ENCODE results near the gene OSGIN1.

Gene OSGIN1

GRCh38 chr16:83953796-83954576 is 946 bp downstream of the OSGIN1 start:
- Histone ChIP-seq H4K20me1 (ENCODE audit: insufficient read depth, low read length) (no peaks in the 10 kb centered on the region), H3K27me3 (ENCODE audit: insufficient read depth, low read length, poor library complexity) (peaks cover 7% of the 10 kb centered on the region), H2AFZ (ENCODE audit: low read depth, low read length) (no peak overlapping the region), H3K9me3 (ENCODE audit: insufficient read depth, low read length, severe bottlenecking) (no peaks in the 10 kb centered on the region), H3K4me1 (ENCODE audit: insufficient read depth, low read length) (peaks cover 11% of the 10 kb centered on the region), H3K36me3 (ENCODE audit: insufficient read depth, low read length) (no peaks in the 10 kb centered on the region), H3K79me2 (ENCODE audit: insufficient read depth, low read length) (no peaks in the 10 kb centered on the region), H3K4me3 (ENCODE audit: low read depth in 1 of 2, low read length in 2 of 2) (no peak overlapping the region), H3K9ac (ENCODE audit: low read depth, low read length) (no peak overlapping the region), H3K27ac (ENCODE audit: low read length) (no peak overlapping the region), H3K4me2 (ENCODE audit: insufficient read depth, low read length) (no peak overlapping the region)
- DNase-seq (peak; percentile 37), ATAC-seq (ENCODE audit: insufficient read depth, low read depth) (peak; percentile 54)
- TF ChIP-seq CTCF (IDR thresholded peaks at IDR 0.05; ENCODE audit: borderline replicate concordance, extremely low read depth, low read length, poor library complexity, severe bottlenecking): peak; percentile 62
- no peak for TF ChIP-seq EZH2 (IDR thresholded peaks at IDR 0.05; ENCODE audit: borderline replicate concordance, low read depth, low read length, severe bottlenecking)

GRCh38 chr16:83954577-83955016 is 1.6 kb downstream of the OSGIN1 start:
- no peak overlapping the region for H3K27ac ChIP-seq (ENCODE audit: low read length)
- no peak overlapping the region for H3K9ac ChIP-seq (ENCODE audit: low read depth, low read length)
- H3K79me2 ChIP-seq (ENCODE audit: insufficient read depth, low read length): no peaks in the 10 kb centered on the region
- H3K4me3 ChIP-seq (ENCODE audit: low read depth in 1 of 2, low read length in 2 of 2): no peak overlapping the region
- H3K4me1 ChIP-seq (ENCODE audit: insufficient read depth, low read length): peaks cover 11% of the 10 kb centered on the region
- peaks cover 7% of the 10 kb centered on the region for H3K27me3 ChIP-seq (ENCODE audit: insufficient read depth, low read length, poor library complexity)
- no peak overlapping the region for H3K4me2 ChIP-seq (ENCODE audit: insufficient read depth, low read length)
- TF ChIP-seq EZH2 (IDR thresholded peaks at IDR 0.05; ENCODE audit: borderline replicate concordance, low read depth, low read length, severe bottlenecking) (no peak), CTCF (IDR thresholded peaks at IDR 0.05; ENCODE audit: borderline replicate concordance, extremely low read depth, low read length, poor library complexity, severe bottlenecking) (no peak)
- H4K20me1 ChIP-seq (ENCODE audit: insufficient read depth, low read length): no peaks in the 10 kb centered on the region
- DNase-seq (no peak), ATAC-seq (ENCODE audit: insufficient read depth, low read depth) (no peak)
- H2AFZ ChIP-seq (ENCODE audit: low read depth, low read length): no peak overlapping the region
- no peaks in the 10 kb centered on the region for H3K36me3 ChIP-seq (ENCODE audit: insufficient read depth, low read length)
- H3K9me3 ChIP-seq (ENCODE audit: insufficient read depth, low read length, severe bottlenecking): no peaks in the 10 kb centered on the region

GRCh38 chr16:83955218-83956130 is 2.4 kb downstream of the OSGIN1 start:
- ATAC-seq (ENCODE audit: insufficient read depth, low read depth) (no peak), DNase-seq (no peak)
- H3K4me1 ChIP-seq (ENCODE audit: insufficient read depth, low read length): peaks cover 11% of the 10 kb centered on the region
- H2AFZ ChIP-seq (ENCODE audit: low read depth, low read length): no peak overlapping the region
- H3K9me3 ChIP-seq (ENCODE audit: insufficient read depth, low read length, severe bottlenecking): no peaks in the 10 kb centered on the region
- no peak overlapping the region for H3K9ac ChIP-seq (ENCODE audit: low read depth, low read length)
- H3K4me2 ChIP-seq (ENCODE audit: insufficient read depth, low read length): no peak overlapping the region
- no peaks in the 10 kb centered on the region for H4K20me1 ChIP-seq (ENCODE audit: insufficient read depth, low read length)
- no peaks in the 10 kb centered on the region for H3K79me2 ChIP-seq (ENCODE audit: insufficient read depth, low read length)
- H3K27me3 ChIP-seq (ENCODE audit: insufficient read depth, low read length, poor library complexity): peaks cover 7% of the 10 kb centered on the region
- H3K4me3 ChIP-seq (ENCODE audit: low read depth in 1 of 2, low read length in 2 of 2): no peak overlapping the region
- no peak for TF ChIP-seq EZH2 (IDR thresholded peaks at IDR 0.05; ENCODE audit: borderline replicate concordance, low read depth, low read length, severe bottlenecking)
- no peak for TF ChIP-seq CTCF (IDR thresholded peaks at IDR 0.05; ENCODE audit: borderline replicate concordance, extremely low read depth, low read length, poor library complexity, severe bottlenecking)
- H3K36me3 ChIP-seq (ENCODE audit: insufficient read depth, low read length): no peaks in the 10 kb centered on the region
- no peak overlapping the region for H3K27ac ChIP-seq (ENCODE audit: low read length)
